Neural progenitor cell (in vitro differentiated cells): ENCODE data around the gene GFOD2. TPM values are rescaled to one million over a fixed set of nuclear protein-coding genes. Genes with fewer than 3 reads are reported as not detected.
"Not testable (repeated sequence)": the region's sequence is repeated elsewhere in the genome, so short reads cannot be mapped to it uniquely, and the experiment has no call there.

ENCODE experiments used
- DNase-seq: peaks from one replicate; pipeline ENCODE4 v3.0.0-alpha.2; 2016; ENCODE audit warnings: low spot score
- H2AFZ ChIP-seq: fragments of 200-600 bp; sonication (generic); replicated peaks from 2 replicates; pipeline ENCODE4 v1.6.1; 2016; ENCODE audit warnings: antibody characterized with exemption
- H3F3A ChIP-seq: fragments of 200-600 bp; sonication (generic); 2 replicates; pipeline ENCODE4 v1.6.1; 2016; ENCODE audit warnings: antibody characterized with exemption, low read depth
- H3K27ac ChIP-seq: fragments of 200-600 bp; sonication (generic); 2 replicates; pipeline ENCODE4 v1.5.1; 2016; ENCODE audit warnings: mild to moderate bottlenecking
- H3K27me3 ChIP-seq: fragments of 200-600 bp; sonication (generic); 2 replicates; pipeline ENCODE4 v1.6.1; 2016; ENCODE audit warnings: mild to moderate bottlenecking, moderate library complexity
- H3K36me3 ChIP-seq: fragments of 200-600 bp; sonication (generic); 2 replicates; pipeline ENCODE4 v1.5.1; 2016
- H3K4me1 ChIP-seq: fragments of 200-600 bp; sonication (generic); 2 replicates; pipeline ENCODE4 v1.6.1; 2016; ENCODE audit warnings: mixed run types
- H3K4me2 ChIP-seq: fragments of 200-600 bp; sonication (generic); 2 replicates; pipeline ENCODE4 v1.6.1; 2016
- H3K4me3 ChIP-seq: fragments of 200-600 bp; sonication (generic); 2 replicates; pipeline ENCODE4 v1.5.1; 2016
- H3K79me2 ChIP-seq: fragments of 200-600 bp; sonication (generic); 2 replicates; pipeline ENCODE4 v1.6.1; 2016; ENCODE audit warnings: low read depth
- H3K9ac ChIP-seq: fragments of 200-600 bp; sonication (generic); 2 replicates; pipeline ENCODE4 v1.6.1; 2016
- H3K9me3 ChIP-seq: fragments of 200-600 bp; sonication (generic); 2 replicates; pipeline ENCODE4 v1.5.1; 2016; ENCODE audit warnings: low read depth
- H4K20me1 ChIP-seq: fragments of 200-600 bp; sonication (generic); 2 replicates; pipeline ENCODE4 v1.6.1; 2016; ENCODE audit warnings: low read depth
- H3K27ac Mint-ChIP-seq: 3 replicates; pipeline ENCODE4 v1.8.0; 2021; ENCODE audit warnings: mixed read lengths
- H3K27me3 Mint-ChIP-seq: 2 replicates; pipeline ENCODE4 v1.8.0; 2022; ENCODE audit warnings: low read depth, mild to moderate bottlenecking, inconsistent platforms, moderate library complexity, mixed read lengths; ENCODE audit not compliant: insufficient read depth
- H3K36me3 Mint-ChIP-seq: 3 replicates; pipeline ENCODE4 v1.8.0; 2021; ENCODE audit warnings: mixed read lengths
- H3K4me1 Mint-ChIP-seq: 3 replicates; pipeline ENCODE4 v1.8.0; 2021; ENCODE audit warnings: mixed read lengths
- H3K4me3 Mint-ChIP-seq: 3 replicates; pipeline ENCODE4 v1.8.0; 2021; ENCODE audit warnings: mild to moderate bottlenecking, moderate library complexity, mixed read lengths
- H3K9me3 Mint-ChIP-seq: 3 replicates; pipeline ENCODE4 v1.8.0; 2020; ENCODE audit warnings: mixed read lengths
- CTCF ChIP-seq: fragments of 200-600 bp; sonication (generic); IDR thresholded peaks from 2 replicates; pipeline ENCODE4 v1.5.1; 2017; ENCODE audit warnings: antibody characterized with exemption, mild to moderate bottlenecking
- EZH2 ChIP-seq: fragments of 200-600 bp; sonication (generic); IDR thresholded peaks from 2 replicates; pipeline ENCODE4 v1.6.1; 2017; ENCODE audit warnings: antibody characterized with exemption, mild to moderate bottlenecking, moderate library complexity
- EZH2phosphoT487 ChIP-seq: fragments of 200-600 bp; sonication (generic); IDR thresholded peaks from 2 replicates; pipeline ENCODE4 v1.6.1; 2017; ENCODE audit warnings: antibody characterized with exemption
- total RNA-seq: library from RNA; depleted of rRNA; stranded (reverse); fragments of >200 nt; gene quantifications from 2 replicates; pipeline ENCODE4 v1.2.3, GENCODE V29; 2015; ENCODE audit warnings: low replicate concordance

GFOD2 gene
- total RNA-seq, 1 donor from 2014 or later, result 13.2 TPM

GRCh38 chr16:67697422-67698185 lies 21.5 kb downstream of the GFOD2 start:
- H3K4me1 ChIP-seq, result no peaks in the 10 kb centered on the region
- DNase-seq, result no peak
- no peak overlapping the region for H3K27ac Mint-ChIP-seq
- H3K4me2 ChIP-seq, result no peak overlapping the region
- H3K36me3 ChIP-seq, result no peaks in the 10 kb centered on the region
- H3K36me3 Mint-ChIP-seq, result peaks cover 12% of the 10 kb centered on the region
- TF ChIP-seq EZH2, result no peak
- TF ChIP-seq CTCF, result no peak
- no peak for TF ChIP-seq EZH2phosphoT487
- H4K20me1 ChIP-seq, result peaks cover 15% of the 10 kb centered on the region
- no peak overlapping the region for H3K4me3 Mint-ChIP-seq
- no peak overlapping the region for H3K4me3 ChIP-seq
- H3K4me1 Mint-ChIP-seq, result peaks cover 7% of the 10 kb centered on the region
- no peaks in the 10 kb centered on the region for H3K27me3 ChIP-seq
- H3K9ac ChIP-seq, result no peak overlapping the region
- H3K9me3 Mint-ChIP-seq, result peaks cover 3% of the 10 kb centered on the region
- H3F3A ChIP-seq, result no peaks in the 10 kb centered on the region
- H2AFZ ChIP-seq, result no peak overlapping the region
- H3K27ac ChIP-seq, result no peak overlapping the region
- peaks cover 2% of the 10 kb centered on the region for H3K27me3 Mint-ChIP-seq
- no peaks in the 10 kb centered on the region for H3K9me3 ChIP-seq
- H3K79me2 ChIP-seq, result peaks cover 28% of the 10 kb centered on the region

- no peaks in the 10 kb centered on the region for H3K27me3 ChIP-seq
- H3K79me2 ChIP-seq, result peaks cover 3% of the 10 kb centered on the region
- peaks cover 10% of the 10 kb centered on the region for H4K20me1 ChIP-seq
These were observed 24.5 kb downstream of the GFOD2 start for GRCh38 chr16:67694611-67695010.

GRCh38 chr16:67693517-67694285 lies 25.4 kb downstream of the GFOD2 start:
- not testable (repeated sequence) for DNase-seq, H3K27ac Mint-ChIP-seq, H4K20me1 ChIP-seq, H3K27me3 Mint-ChIP-seq, H3K9me3 Mint-ChIP-seq, H3K79me2 ChIP-seq, H3K4me1 Mint-ChIP-seq, H3K4me1 ChIP-seq, H3K4me3 ChIP-seq, H3K4me2 ChIP-seq, H3K27ac ChIP-seq, H3K36me3 ChIP-seq, H3K27me3 ChIP-seq, H3F3A ChIP-seq, H3K4me3 Mint-ChIP-seq, H2AFZ ChIP-seq, H3K9ac ChIP-seq, H3K9me3 ChIP-seq
- peaks cover 15% of the 10 kb centered on the region for H3K36me3 Mint-ChIP-seq

More at GRCh38 chr16:67694611-67695010, 24.5 kb downstream of the GFOD2 start:
- H3K9me3 ChIP-seq, result no peaks in the 10 kb centered on the region
- H3F3A ChIP-seq, result no peaks in the 10 kb centered on the region
- peaks cover 17% of the 10 kb centered on the region for H3K36me3 Mint-ChIP-seq
- H3K4me1 ChIP-seq, result no peaks in the 10 kb centered on the region
- peaks cover 2% of the 10 kb centered on the region for H3K27me3 Mint-ChIP-seq
- no peak overlapping the region for H2AFZ ChIP-seq
- DNase-seq, result no peak
- H3K27ac Mint-ChIP-seq, result no peak overlapping the region
- no peaks in the 10 kb centered on the region for H3K36me3 ChIP-seq
- no peak overlapping the region for H3K4me3 ChIP-seq
- H3K9ac ChIP-seq, result no peak overlapping the region
- H3K4me1 Mint-ChIP-seq, result no peaks in the 10 kb centered on the region
- TF ChIP-seq CTCF, result no peak
- TF ChIP-seq EZH2phosphoT487, result no peak
- TF ChIP-seq EZH2, result no peak
- H3K4me3 Mint-ChIP-seq, result no peak overlapping the region
- H3K9me3 Mint-ChIP-seq, result peaks cover 3% of the 10 kb centered on the region
- H3K4me2 ChIP-seq, result no peak overlapping the region
- no peak overlapping the region for H3K27ac ChIP-seq
